ENCODE results near the gene ST6GALNAC3. TPM values are rescaled to one million over a fixed set of nuclear protein-coding genes. Genes with fewer than 3 reads are reported as not detected.

The ST6GALNAC3 gene
- total RNA-seq, 1 experiment from 2014 or later = 2.2 TPM

- Histone ChIP-seq H2AFZ (ENCODE audit: low read depth, low read length, poor library complexity, severe bottlenecking) (no peak overlapping the region), H4K20me1 (ENCODE audit: insufficient read depth) (no peaks in the 10 kb centered on the region), H3K9ac (ENCODE audit: low read length) (no peak overlapping the region), H3K79me2 (ENCODE audit: insufficient read depth, low read length) (no peaks in the 10 kb centered on the region), H3K4me1 (ENCODE audit: control insufficient read depth in 1 of 2, insufficient read depth in 2 of 2, low read length in 2 of 2) (no peaks in the 10 kb centered on the region), H3K27ac (ENCODE audit: low read depth, low read length) (no peak overlapping the region), H3K4me3 (replicated peaks in 1 of 2; ENCODE audit: low read depth in 1 of 2, low read length in 2 of 2) (no peak overlapping the region), H3K36me3 (ENCODE audit: control insufficient read depth in 1 of 2, insufficient read depth in 2 of 2, low read length in 2 of 2) (no peaks in the 10 kb centered on the region), H3K27me3 (ENCODE audit: insufficient read depth, low read length) (no peaks in the 10 kb centered on the region), H3K9me2 (ENCODE audit: insufficient read depth) (no peaks in the 10 kb centered on the region), H3K4me2 (ENCODE audit: low read length) (no peak overlapping the region), H3K9me3 (ENCODE audit: control insufficient read depth in 1 of 2, insufficient read depth in 1 of 2, low read depth in 1 of 2, low read length in 2 of 2) (no peaks in the 10 kb centered on the region)
- no TSS peak for BruUV-seq (replicated peaks)
- no peak for TF ChIP-seq RAD21 (IDR thresholded peaks at IDR 0.05; ENCODE audit: low read depth)
- no peak for TF ChIP-seq ZFX (IDR thresholded peaks at IDR 0.05)
- no peak for TF ChIP-seq CBX3 (IDR thresholded peaks at IDR 0.05; ENCODE audit: low read depth)
- TF ChIP-seq SRF (IDR thresholded peaks at IDR 0.05; ENCODE audit: low read depth) = no peak
- no peak for TF ChIP-seq EZH2 (IDR thresholded peaks at IDR 0.05)
- TF ChIP-seq ELF1 (IDR thresholded peaks at IDR 0.05; ENCODE audit: borderline replicate concordance, low read depth) = no peak
- POLR2A ChIA-PET = no interaction called here
- intact Hi-C loops (cut with micrococcal nuclease) = no loop called here
- no peak for DNase-seq (ENCODE audit: low read depth, low spot score)
- no peak for ATAC-seq
- RAD21 ChIA-PET (ENCODE audit: low non-redundant PET in 1 of 2, low total read pairs in 2 of 2, uncharacterized antibody in 2 of 2, unreplicated experiment in 2 of 2) = no interaction called here
- CTCF ChIA-PET = no interaction called here
These were observed 47.3 kb downstream of the ST6GALNAC3 start for GRCh38 chr1:76121850-76122249.

- intact Hi-C loops (cut with micrococcal nuclease) = no loop called here
- ChIA-PET POLR2A (no interaction called here), CTCF (no interaction called here), RAD21 (ENCODE audit: low non-redundant PET in 1 of 2, low total read pairs in 2 of 2, uncharacterized antibody in 2 of 2, unreplicated experiment in 2 of 2) (no interaction called here)
- BruUV-seq (replicated peaks) = no TSS peak
- Histone ChIP-seq H3K36me3 (ENCODE audit: control insufficient read depth in 1 of 2, insufficient read depth in 2 of 2, low read length in 2 of 2) (no peaks in the 10 kb centered on the region), H3K79me2 (ENCODE audit: insufficient read depth, low read length) (no peaks in the 10 kb centered on the region), H3K4me1 (ENCODE audit: control insufficient read depth in 1 of 2, insufficient read depth in 2 of 2, low read length in 2 of 2) (no peaks in the 10 kb centered on the region), H3K4me3 (replicated peaks in 1 of 2; ENCODE audit: low read depth in 1 of 2, low read length in 2 of 2) (no peak overlapping the region), H3K9me2 (ENCODE audit: insufficient read depth) (no peaks in the 10 kb centered on the region), H3K27ac (ENCODE audit: low read depth, low read length) (no peak overlapping the region), H2AFZ (ENCODE audit: low read depth, low read length, poor library complexity, severe bottlenecking) (no peak overlapping the region), H4K20me1 (ENCODE audit: insufficient read depth) (no peaks in the 10 kb centered on the region), H3K9ac (ENCODE audit: low read length) (no peak overlapping the region), H3K4me2 (ENCODE audit: low read length) (no peak overlapping the region), H3K9me3 (ENCODE audit: control insufficient read depth in 1 of 2, insufficient read depth in 1 of 2, low read depth in 1 of 2, low read length in 2 of 2) (no peaks in the 10 kb centered on the region), H3K27me3 (ENCODE audit: insufficient read depth, low read length) (no peaks in the 10 kb centered on the region)
- DNase-seq (ENCODE audit: low read depth, low spot score) = no peak
- TF ChIP-seq SP1 (IDR thresholded peaks at IDR 0.05; ENCODE audit: low read depth) (no peak), EZH2phosphoT487 (IDR thresholded peaks at IDR 0.05; ENCODE audit: borderline replicate concordance) (no peak), REST (IDR thresholded peaks at IDR 0.05; ENCODE audit: low read depth) (no peak), TCF7L2 (IDR thresholded peaks at IDR 0.05; ENCODE audit: borderline replicate concordance, extremely low read depth, insufficient read depth, insufficient read length) (no peak), EGR1 (IDR thresholded peaks at IDR 0.05; ENCODE audit: low read depth) (no peak), POLR2A (IDR thresholded peaks at IDR 0.05; ENCODE audit: borderline replicate concordance, extremely low read depth, insufficient read depth, insufficient read length) (no peak), ZBTB33 (IDR thresholded peaks at IDR 0.05; ENCODE audit: extremely low read depth, insufficient replicate concordance, low read length) (no peak), SIN3A (IDR thresholded peaks at IDR 0.05; ENCODE audit: low read depth) (no peak), SRF (IDR thresholded peaks at IDR 0.05; ENCODE audit: low read depth) (no peak), ELF1 (IDR thresholded peaks at IDR 0.05; ENCODE audit: borderline replicate concordance, low read depth) (no peak), ZFX (IDR thresholded peaks at IDR 0.05) (no peak), JUND (IDR thresholded peaks at IDR 0.05) (no peak)
- no peak for ATAC-seq
These were observed 47.7 kb downstream of the ST6GALNAC3 start for GRCh38 chr1:76122271-76122670.

All from HCT116 (cell line).